ENCODE data around the gene GPC1. TPM values are rescaled to one million over a fixed set of nuclear protein-coding genes. Genes with fewer than 3 reads are reported as not detected.

The GPC1 gene
- total RNA-seq, 1 donor from 2014 or later: 182 TPM

- intact Hi-C loops (cut with DNase I): no loop called here
- DNase-seq (ENCODE audit: missing footprints) (no peak), ATAC-seq (peak; percentile 15)
These were observed 64.1 kb downstream of the GPC1 start for GRCh38 chr2:240499309-240500301.

DNA sequence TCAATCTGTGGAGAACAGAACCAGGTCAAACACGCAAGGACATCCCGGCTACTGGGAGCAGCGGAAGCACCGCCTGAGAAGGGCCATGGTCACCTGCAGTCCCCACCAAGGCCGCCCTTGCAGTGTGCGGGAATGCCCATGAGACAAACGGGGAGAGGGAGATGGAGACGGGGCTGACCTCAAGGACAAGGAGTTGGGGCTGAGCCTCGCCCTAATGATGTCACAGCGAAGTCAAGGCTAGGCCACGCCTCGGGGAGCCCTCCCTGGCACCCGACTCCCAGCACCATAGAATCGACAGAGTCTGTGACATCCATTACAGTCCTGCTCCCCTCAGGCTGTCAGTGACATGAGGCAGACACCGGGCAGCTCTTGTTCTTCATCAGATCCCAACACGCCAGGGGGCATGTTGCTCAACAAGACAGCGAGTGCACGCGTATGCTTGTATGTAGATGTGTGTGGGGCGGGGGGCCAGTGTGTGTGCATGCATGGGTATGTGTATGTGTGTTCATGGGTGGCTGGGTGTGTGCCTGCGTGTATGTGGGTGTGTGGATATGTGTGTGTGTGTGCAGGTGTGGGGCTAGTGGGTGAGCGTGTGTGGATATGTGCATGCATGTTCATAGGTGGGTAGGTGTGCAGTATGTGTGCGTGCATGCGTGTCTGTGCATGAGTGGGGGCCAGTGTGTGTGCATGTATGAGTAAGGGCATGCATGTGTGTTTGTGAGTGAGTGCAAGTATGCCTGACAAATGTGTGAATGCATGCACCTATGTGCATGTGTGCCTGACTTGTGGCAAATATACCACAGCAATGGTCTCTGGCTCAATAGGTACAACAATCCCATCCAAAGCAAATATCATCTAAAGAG is 65.3 kb downstream of the GPC1 start:
- DNase-seq (ENCODE audit: missing footprints) (no peak), ATAC-seq (no peak)
- intact Hi-C loops (cut with DNase I): no loop called here

DNA sequence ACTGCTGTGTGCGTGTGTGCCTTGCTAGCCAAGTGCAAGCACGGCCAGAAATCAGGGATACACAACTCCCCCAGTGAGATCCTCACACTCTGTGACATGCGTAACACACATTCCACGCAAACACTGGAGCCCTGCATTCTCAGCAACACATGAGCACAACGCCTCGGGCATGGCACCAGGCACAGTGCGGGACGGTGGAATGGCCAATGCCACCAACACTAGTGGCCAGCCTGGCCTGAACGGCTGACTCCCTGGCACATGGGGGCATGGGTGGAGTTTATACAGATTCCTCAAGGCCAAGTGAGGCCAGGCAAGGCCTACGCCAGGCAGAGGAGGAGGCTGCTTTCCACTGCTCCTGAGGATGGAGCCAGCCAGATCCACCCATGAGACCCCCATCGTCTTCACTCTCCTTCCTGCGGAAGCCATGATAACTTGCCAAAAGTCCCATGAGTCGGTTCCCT is 66.1 kb downstream of the GPC1 start:
- ATAC-seq: no peak
- DNase-seq (ENCODE audit: missing footprints): no peak
- intact Hi-C loops (cut with DNase I): no loop called here

DNA sequence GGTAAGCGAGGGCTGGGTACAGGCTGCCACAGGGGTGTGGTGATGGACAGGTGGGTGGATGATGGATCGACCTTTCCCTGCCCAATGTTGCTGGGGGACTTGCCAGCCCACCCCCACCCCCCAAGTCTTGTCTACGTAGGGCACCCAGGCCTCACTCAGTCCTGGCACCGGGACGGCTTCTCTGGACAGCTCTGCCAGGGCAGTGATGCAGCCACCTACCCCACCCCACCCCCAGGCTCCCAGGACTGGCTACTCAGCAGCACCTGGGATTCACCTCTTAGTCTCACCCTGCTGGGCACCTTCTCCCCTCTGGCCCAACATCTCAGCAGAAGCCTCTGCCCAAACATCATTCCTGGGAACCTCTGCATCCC is 66.6 kb downstream of the GPC1 start:
- ATAC-seq (no peak), DNase-seq (ENCODE audit: missing footprints) (no peak)
- intact Hi-C loops (cut with DNase I): no loop called here

- intact Hi-C loops (cut with DNase I): no loop called here
- DNase-seq (ENCODE audit: missing footprints) (no peak), ATAC-seq (no peak)
These were observed 67.1 kb downstream of the GPC1 start for GRCh38 chr2:240502430-240503121.

DNA sequence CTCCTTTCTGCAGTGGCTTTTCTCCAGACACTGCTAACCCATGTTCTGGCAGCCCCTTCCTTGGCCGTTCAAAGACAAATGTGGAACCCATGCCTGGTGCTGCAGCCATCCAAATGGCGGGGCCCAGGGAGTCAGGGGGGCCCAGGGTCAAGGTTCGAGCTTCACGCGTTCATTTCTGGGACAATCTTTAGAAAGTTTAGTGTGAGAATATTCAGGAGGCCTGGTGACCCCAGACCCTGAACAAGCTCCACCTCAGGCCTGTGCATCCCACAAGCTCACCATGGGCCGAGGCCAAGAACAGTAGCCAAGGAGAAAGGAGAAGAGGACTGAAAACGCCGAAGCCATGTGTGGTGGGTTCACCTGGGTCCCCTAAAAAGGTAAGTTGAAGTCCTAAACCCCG is 67.9 kb downstream of the GPC1 start:
- DNase-seq (ENCODE audit: missing footprints) (no peak), ATAC-seq (no peak)
- intact Hi-C loops (cut with DNase I): no loop called here

DNA sequence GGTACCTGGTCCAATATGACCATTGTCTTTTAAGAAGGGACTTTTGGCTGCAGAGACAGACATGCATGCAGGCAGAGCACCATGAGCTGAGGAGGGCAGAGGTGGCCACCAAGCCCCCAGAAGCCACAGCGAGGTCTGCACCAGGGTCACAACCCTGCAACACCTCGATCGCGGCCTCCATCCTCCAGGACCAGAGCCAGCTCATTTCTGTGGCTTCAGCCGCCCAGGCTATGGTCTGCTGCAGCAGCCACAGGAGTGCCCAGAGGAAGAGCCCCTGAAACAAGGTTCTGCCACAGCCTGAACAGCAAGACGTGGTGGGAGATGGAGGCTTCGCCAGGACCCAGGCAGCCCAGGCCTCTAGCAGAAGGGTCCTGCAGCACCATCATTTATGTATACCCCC is 68.4 kb downstream of the GPC1 start:
- intact Hi-C loops (cut with DNase I): no loop called here
- DNase-seq (ENCODE audit: missing footprints) (no peak), ATAC-seq (no peak)

DNA sequence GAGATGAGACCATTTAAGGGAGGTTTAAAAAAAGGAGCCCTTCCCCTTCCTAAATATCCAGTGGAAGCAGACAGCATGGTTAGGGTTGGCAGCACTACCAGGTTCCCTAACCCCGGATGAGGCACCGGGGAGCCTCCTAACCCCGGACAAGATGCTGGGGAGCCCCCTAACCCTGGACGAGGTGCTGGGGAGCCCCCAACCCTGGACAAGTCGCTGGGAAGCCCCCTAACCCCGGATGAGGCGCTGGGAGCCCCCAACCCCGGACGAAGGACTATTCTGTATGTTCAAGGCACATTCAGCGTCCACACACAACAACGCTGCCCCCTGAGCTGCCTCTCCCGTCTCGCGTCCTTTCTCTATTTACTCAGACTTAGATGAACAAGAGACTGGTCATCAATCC is 70.4 kb downstream of the GPC1 start:
- intact Hi-C loops (cut with DNase I): no loop called here
- ATAC-seq (no peak), DNase-seq (ENCODE audit: missing footprints) (no peak)

- intact Hi-C loops (cut with DNase I): no loop called here
- DNase-seq (ENCODE audit: missing footprints) (no peak), ATAC-seq (no peak)
These were observed 71.1 kb downstream of the GPC1 start for GRCh38 chr2:240506406-240507059.

DNA sequence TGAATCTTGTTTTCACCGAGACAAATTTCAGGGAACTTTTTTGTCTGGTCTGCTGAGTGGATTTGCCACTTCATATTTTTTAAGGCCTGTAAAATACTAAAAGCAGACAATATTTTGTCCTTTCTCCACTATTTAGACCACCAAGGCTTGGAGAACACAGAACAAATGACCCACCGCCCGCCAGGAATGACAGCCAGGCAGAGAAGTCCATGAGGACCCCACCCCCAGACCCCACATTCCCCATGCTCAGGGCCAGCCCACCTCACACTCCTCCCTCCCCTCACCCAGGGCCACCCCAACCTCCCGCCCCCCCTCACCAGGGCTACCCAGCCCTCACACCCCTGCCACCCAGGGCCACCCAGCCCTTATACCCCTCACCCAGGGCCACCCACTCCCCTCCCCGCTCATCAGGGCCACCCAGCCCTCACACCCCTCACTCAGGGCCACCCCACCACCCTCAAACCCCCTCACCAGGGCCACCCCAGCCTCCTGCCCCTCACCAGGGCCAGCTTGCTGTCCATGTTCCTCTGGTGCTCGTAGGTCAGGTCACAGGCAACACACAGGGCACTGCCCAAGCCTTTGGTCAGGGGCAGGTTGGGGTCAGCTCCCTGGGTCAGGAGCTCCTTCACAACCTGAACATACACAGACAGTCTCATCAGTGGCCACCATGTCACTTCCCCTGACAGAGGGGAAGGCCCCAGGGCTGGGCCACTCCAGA is 71.8 kb downstream of the GPC1 start:
- intact Hi-C loops (cut with DNase I): no loop called here
- ATAC-seq (no peak), DNase-seq (ENCODE audit: missing footprints) (no peak)

DNA sequence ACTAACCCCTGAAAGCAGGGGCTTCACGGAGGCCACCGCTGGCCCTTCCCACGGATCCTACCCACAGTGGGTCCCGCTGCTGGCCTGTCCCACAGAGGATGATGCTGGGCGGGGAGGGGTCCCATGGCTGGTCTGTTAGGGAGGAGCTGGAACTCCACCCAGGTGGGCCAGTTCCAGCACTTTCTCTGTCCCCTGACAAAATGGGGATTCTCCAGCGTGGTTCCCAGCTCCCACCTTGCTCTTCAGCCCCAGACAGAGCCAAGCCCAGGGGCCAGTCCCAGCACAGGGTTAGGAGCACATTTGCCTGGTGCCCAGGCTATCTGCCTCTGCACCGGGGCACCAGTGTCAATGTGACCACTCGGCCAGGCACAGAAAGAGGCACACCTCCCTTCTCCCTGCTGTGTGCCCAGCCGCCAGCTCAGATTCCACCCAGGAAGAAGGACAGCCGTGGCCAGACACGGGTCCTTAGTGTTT is 72.4 kb downstream of the GPC1 start:
- DNase-seq (ENCODE audit: missing footprints) (no peak), ATAC-seq (no peak)
- intact Hi-C loops (cut with DNase I): no loop called here

DNA sequence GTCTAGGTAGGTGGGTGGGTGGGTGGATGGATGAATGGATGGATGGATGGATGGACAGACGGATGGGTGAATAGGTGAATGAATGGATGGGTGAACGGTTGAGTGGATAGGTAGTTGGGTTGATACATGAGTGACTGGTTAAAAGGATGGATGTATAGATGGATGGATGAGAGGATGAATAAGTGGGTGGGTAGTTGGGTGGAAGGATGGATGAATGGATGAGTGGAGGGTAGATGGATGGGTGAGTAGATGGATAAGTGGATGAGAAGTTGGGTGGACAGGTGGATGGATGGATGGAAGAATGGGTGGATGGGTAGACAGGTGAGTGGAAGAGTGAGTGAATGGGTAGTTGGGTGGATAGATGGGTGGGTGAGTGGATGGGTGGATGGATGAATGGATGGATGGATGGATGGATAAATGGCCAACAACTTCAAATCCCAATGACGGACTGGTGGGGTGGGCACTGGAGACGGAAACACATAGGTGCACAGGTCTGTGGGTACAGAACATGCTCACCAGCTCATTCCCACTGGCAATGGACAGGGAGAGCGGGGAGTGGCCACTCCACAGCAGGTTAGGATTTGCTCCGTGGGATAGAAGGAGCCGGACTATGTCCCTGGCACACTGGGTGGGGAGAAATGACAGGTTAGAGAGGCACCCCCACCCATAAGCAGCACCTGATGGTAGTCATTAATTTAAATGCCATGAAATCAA is 73.5 kb downstream of the GPC1 start:
- no peak for ATAC-seq
- intact Hi-C loops (cut with DNase I): no loop called here
- no peak for DNase-seq (ENCODE audit: missing footprints)

GRCh38 chr2:240509667-240510512 is 74.4 kb downstream of the GPC1 start:
- DNase-seq (ENCODE audit: missing footprints): no peak
- ATAC-seq: no peak
- intact Hi-C loops (cut with DNase I): loop anchor here (10.0 kb wide), 2 partner anchors 85 to 195 kb away; no protein-coding TSS in a partner anchor

DNA sequence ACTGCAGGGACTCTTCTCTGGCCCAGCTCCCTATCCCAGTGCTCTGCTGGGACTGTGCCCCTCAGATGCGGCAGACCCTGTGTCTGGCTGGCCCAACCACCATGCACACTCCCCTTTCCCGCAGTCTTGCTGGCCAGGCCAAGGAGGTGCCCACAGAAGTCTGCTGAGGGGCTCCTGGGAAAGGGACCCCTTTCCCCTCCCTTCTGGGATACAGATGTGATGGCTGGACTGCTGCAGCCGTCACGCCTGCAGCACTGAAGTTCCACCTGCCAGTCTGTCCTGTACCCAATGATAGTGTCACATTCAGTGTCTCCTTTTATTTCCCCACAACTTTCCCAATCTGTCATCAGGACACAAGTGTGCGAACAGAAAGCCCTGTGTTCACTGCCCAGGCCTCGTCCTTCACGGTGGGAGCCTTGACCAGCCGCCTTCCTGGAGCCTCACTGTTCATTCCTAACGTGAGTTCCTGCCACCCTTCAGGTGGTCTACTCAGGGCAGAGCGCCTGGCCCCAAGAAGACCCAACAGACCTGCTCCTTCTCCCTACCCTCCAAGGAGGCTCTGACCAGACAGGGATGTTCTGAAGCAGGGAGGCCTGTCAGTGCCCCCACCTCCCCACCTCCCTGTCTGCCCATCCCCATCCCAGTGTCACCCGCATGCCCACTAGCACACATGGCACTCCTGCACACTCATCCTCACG is 75.2 kb downstream of the GPC1 start:
- intact Hi-C loops (cut with DNase I): loop anchor here (10.0 kb wide), 2 partner anchors 84 to 194 kb away; no protein-coding TSS in a partner anchor
- ATAC-seq (no peak), DNase-seq (ENCODE audit: missing footprints) (no peak)

GRCh38 chr2:240511351-240512108 is 76.1 kb downstream of the GPC1 start:
- intact Hi-C loops (cut with DNase I): loop anchor here (10.0 kb wide), 2 partner anchors 83 to 193 kb away; no protein-coding TSS in a partner anchor
- DNase-seq (ENCODE audit: missing footprints) (no peak), ATAC-seq (no peak)
